Stimulated activated naive CD8-positive, alpha-beta T cell treated with anti-CD3 and anti-CD28 coated beads, Interleukin-15, Interleukin-2, amounts not matched to agents 100 U/mL and 50 U/mL, for 24 hours (primary cell): Measurements from ENCODE around the gene TEX261.
"Not testable (repeated sequence)": the region's sequence is repeated elsewhere in the genome, so short reads cannot be mapped to it uniquely, and the experiment has no call there.

ENCODE experiments used
- ATAC-seq: fragments of 150-1000 bp; cut with Tn5 transposase; one replicate; pipeline ENCODE4 v1.10.0; 2021
- DNase-seq: peaks from one replicate; pipeline ENCODE4 v3.0.0; 2021

Gene TEX261

GRCh38 chr2:70994699-70995425 is at the start of gene TEX261:
TSS of gene TEX261 (minus strand) at chr2:70994873. CDS start at chr2:70994757, 116 bp downstream.
- DNase-seq (peak; percentile 96), ATAC-seq (peak; percentile 99)

GRCh38 chr2:71043531-71044407 is 49.1 kb upstream of the TEX261 start:
- ATAC-seq (no peak), DNase-seq (no peak)

GRCh38 chr2:71042287-71042686 is 47.6 kb upstream of the TEX261 start:
- ATAC-seq: no peak
- DNase-seq: no peak

- not testable (repeated sequence) for ATAC-seq, DNase-seq
Observed at GRCh38 chr2:71036296-71036695, 41.6 kb upstream of the TEX261 start.

- peak; percentile 71 for DNase-seq
- ATAC-seq: not testable (repeated sequence)
Observed at GRCh38 chr2:71023553-71024243, 29.0 kb upstream of the TEX261 start.

- not testable (repeated sequence) for DNase-seq, ATAC-seq
Observed at GRCh38 chr2:71021394-71021793, 26.7 kb upstream of the TEX261 start.

- not testable (repeated sequence) for DNase-seq
Observed at GRCh38 chr2:71019989-71020388, 25.3 kb upstream of the TEX261 start.

GRCh38 chr2:71018625-71019024 is 24.0 kb upstream of the TEX261 start:
- no peak for DNase-seq
- peak; percentile 28 for ATAC-seq

More at GRCh38 chr2:71019989-71020388, 25.3 kb upstream of the TEX261 start:
- ATAC-seq: not testable (repeated sequence)

- DNase-seq, ATAC-seq: not testable (repeated sequence)
Observed at GRCh38 chr2:71011786-71012185, 17.1 kb upstream of the TEX261 start.

- DNase-seq (no peak), ATAC-seq (no peak)
Observed at GRCh38 chr2:71008342-71008741, 13.7 kb upstream of the TEX261 start.

GRCh38 chr2:71006955-71007799 is 12.5 kb upstream of the TEX261 start:
- no peak for DNase-seq
- ATAC-seq: peak; percentile 17

GRCh38 chr2:71006323-71006722 is 11.7 kb upstream of the TEX261 start:
- DNase-seq (no peak), ATAC-seq (no peak)

- no peak for DNase-seq
- ATAC-seq: no peak
Observed at GRCh38 chr2:71005271-71006202, 10.9 kb upstream of the TEX261 start.

GRCh38 chr2:71004857-71005256 is 10.2 kb upstream of the TEX261 start:
- DNase-seq (no peak), ATAC-seq (no peak)

GRCh38 chr2:71003966-71004755 is 9.5 kb upstream of the TEX261 start:
- DNase-seq (no peak), ATAC-seq (no peak)

- no peak for ATAC-seq
Observed at GRCh38 chr2:71003396-71003795, 8.7 kb upstream of the TEX261 start.

GRCh38 chr2:71001981-71002570 is 7.4 kb upstream of the TEX261 start:
- no peak for DNase-seq
- ATAC-seq: no peak

More at GRCh38 chr2:71003396-71003795, 8.7 kb upstream of the TEX261 start:
- DNase-seq: no peak

GRCh38 chr2:71001592-71001927 is 6.9 kb upstream of the TEX261 start:
- ATAC-seq: no peak
- no peak for DNase-seq
